ENCODE measurements around the gene KRTAP10-11. TPM values are rescaled to one million over a fixed set of nuclear protein-coding genes. Genes with fewer than 3 reads are reported as not detected.

KRTAP10-11 gene
- total and polyA plus RNA-seq, 8 donors = not detected

DNA sequence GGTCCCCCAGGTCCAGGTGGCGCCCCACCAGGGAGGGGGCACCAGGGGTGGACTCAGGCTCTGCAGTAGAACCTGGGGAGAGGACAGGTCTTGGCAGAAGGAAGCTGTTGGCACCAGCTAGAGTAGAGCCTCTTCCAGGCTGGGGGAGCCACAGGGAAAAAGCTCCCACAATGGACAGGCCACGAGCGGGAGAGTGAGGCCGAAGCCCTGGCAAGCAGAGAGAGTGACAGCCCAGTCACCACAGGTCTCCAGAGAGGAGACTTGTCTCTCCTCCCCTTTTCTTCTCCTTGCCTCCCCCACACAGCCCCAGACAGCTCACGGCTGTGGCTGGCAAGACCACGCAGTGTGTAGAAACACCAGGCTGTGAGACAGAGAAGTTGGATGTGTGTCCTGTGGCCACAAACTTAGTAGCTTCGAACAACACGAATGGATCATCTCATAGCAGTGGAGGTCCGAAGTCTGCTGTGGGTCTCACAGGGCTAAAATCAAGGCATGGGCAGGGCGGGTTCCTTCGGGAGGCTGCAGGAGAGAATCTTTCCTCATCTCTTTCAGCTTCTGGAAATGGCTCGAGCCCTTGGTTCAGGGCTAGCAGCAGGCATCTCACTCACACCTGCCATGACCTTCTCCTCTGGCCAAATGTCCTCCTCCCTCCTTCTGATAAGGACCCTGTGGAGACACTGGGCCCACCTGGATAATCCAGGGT is 4.9 kb downstream of the KRTAP10-11 start:
- no peaks in the 10 kb centered on the region for H3K36me3 ChIP-seq
- DNase-seq = no peak
- TF ChIP-seq, protein P1, sequence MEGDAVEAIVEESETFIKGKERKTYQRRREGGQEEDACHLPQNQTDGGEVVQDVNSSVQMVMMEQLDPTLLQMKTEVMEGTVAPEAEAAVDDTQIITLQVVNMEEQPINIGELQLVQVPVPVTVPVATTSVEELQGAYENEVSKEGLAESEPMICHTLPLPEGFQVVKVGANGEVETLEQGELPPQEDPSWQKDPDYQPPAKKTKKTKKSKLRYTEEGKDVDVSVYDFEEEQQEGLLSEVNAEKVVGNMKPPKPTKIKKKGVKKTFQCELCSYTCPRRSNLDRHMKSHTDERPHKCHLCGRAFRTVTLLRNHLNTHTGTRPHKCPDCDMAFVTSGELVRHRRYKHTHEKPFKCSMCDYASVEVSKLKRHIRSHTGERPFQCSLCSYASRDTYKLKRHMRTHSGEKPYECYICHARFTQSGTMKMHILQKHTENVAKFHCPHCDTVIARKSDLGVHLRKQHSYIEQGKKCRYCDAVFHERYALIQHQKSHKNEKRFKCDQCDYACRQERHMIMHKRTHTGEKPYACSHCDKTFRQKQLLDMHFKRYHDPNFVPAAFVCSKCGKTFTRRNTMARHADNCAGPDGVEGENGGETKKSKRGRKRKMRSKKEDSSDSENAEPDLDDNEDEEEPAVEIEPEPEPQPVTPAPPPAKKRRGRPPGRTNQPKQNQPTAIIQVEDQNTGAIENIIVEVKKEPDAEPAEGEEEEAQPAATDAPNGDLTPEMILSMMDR (IDR thresholded peaks at IDR 0.05) = no peak
- no peak for TF ChIP-seq EP300 (IDR thresholded peaks at IDR 0.05)
- peaks cover 0 to 43% (median 24%) of the 10 kb centered on the region in 3 donors for H3K27me3 ChIP-seq
- H3K9me3 ChIP-seq = peaks cover 0 to 8% (median 3%) of the 10 kb centered on the region in 4 donors
- no peak overlapping the region for H3K4me3 ChIP-seq
- intact Hi-C loops (cut with DNase I; ENCODE audit: low total_unique reads) = no loop called here
- H3K27ac ChIP-seq = no peak overlapping the region
- H3K4me1 ChIP-seq = no peaks in the 10 kb centered on the region
- 82 to 90% (median 89%) methylated on average over 12 of the region's 12 CpGs for WGBS, 5 donors

GRCh38 chr21:44653123-44653522 is 6.9 kb downstream of the KRTAP10-11 start:
- Histone ChIP-seq H3K4me3 (no peak overlapping the region), H3K36me3 (no peaks in the 10 kb centered on the region), H3K9me3 (peaks cover 0 to 22% (median 11%) of the 10 kb centered on the region in 4 donors), H3K4me1 (no peaks in the 10 kb centered on the region), H3K27ac (no peak overlapping the region), H3K27me3 (peaks cover 0 to 33% (median 8%) of the 10 kb centered on the region in 3 donors)
- WGBS, 5 donors = 60 to 71% (median 65%) methylated on average over 14 of the region's 14 CpGs
- intact Hi-C loops (cut with DNase I; ENCODE audit: low total_unique reads) = no loop called here
- DNase-seq = peak in 1 of 2 donors; percentile 22
- TF ChIP-seq, protein P1 (IDR thresholded peaks at IDR 0.05) = no peak
- TF ChIP-seq EP300 (IDR thresholded peaks at IDR 0.05) (no peak), POLR2A (IDR thresholded peaks at IDR 0.05) (no peak), POLR2AphosphoS5 (IDR thresholded peaks at IDR 0.05) (no peak)

DNA sequence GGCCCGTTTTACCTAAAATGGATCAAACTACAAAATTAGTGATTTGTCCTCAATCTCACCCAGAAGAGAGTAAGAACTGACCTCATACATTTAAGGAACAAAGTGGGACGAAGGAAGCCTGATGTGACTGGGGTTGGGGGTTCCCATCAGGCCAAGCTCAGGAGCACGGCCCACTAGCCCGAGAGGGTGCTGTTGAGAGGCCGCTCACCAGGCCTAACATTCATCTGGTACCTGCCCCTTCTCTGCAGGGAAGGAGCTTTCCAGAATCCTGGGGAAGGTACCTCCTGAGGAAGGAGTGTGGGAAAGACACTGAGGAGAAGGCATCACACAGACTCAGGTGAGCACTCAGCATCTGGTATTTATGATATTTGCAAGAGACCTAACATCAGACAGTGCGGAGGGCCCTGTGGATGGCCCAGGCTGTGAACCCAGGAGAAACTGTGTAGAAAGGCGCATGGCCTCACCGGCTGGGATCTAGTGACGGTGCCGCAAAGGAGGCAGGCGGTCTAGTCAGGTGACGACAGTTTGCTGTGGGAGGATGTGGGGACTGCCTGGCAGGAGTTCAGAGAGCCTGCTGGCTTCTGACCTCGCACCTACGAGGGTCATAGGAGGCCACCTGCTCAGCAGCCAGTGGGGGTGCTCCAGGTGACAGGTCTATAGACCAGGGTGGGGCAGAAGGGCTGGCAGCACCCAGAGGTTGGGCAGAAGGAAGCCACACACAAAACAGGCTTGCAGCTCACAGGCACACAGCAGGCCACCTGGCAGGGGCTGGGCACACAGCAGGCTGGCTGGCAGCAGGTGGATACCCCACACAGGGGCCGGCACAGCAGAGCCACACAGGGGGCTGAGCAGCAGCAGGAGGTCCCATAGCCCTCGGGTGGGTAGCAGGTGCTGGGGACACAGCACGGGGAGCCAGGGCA is 7.7 kb downstream of the KRTAP10-11 start:
- Histone ChIP-seq H3K4me3 (no peak overlapping the region), H3K9me3 (peaks cover 0 to 22% (median 11%) of the 10 kb centered on the region in 4 donors), H3K36me3 (no peaks in the 10 kb centered on the region), H3K27ac (no peak overlapping the region), H3K27me3 (peaks cover 0 to 38% (median 8%) of the 10 kb centered on the region in 3 donors), H3K4me1 (no peaks in the 10 kb centered on the region)
- 68 to 86% (median 77%) methylated on average over 14 to 17 of the region's 17 CpGs for WGBS, 5 donors
- no peak for DNase-seq
- intact Hi-C loops (cut with DNase I; ENCODE audit: low total_unique reads) = no loop called here
- no peak for TF ChIP-seq EP300 (IDR thresholded peaks at IDR 0.05)
- TF ChIP-seq, protein P1 (IDR thresholded peaks at IDR 0.05) = no peak
- no peak for TF ChIP-seq POLR2A (IDR thresholded peaks at IDR 0.05)
- no peak for TF ChIP-seq POLR2AphosphoS5 (IDR thresholded peaks at IDR 0.05)

GRCh38 chr21:44654576-44655175 is 8.5 kb downstream of the KRTAP10-11 start, which contains the start of gene KRTAP12-4:
TSS of gene KRTAP12-4 (minus strand) at chr21:44654659. CDS start at chr21:44654614, 45 bp downstream.
- TF ChIP-seq EP300 (IDR thresholded peaks at IDR 0.05) (no peak), POLR2A (IDR thresholded peaks at IDR 0.05) (no peak), POLR2AphosphoS5 (IDR thresholded peaks at IDR 0.05) (no peak)
- TF ChIP-seq, protein P1 (IDR thresholded peaks at IDR 0.05) = no peak
- 52 to 73% (median 68%) methylated on average over 8 to 9 of the region's 9 CpGs for WGBS, 5 donors
- peaks cover 0 to 32% (median 10%) of the 10 kb centered on the region in 3 donors for H3K27me3 ChIP-seq
- intact Hi-C loops (cut with DNase I; ENCODE audit: low total_unique reads) = no loop called here
- no peaks in the 10 kb centered on the region for H3K4me1 ChIP-seq
- DNase-seq = no peak
- no peak within 1 kb of the TSS for H3K4me3 ChIP-seq
- peaks cover 0 to 22% (median 11%) of the 10 kb centered on the region in 4 donors for H3K9me3 ChIP-seq
- H3K36me3 ChIP-seq = no peaks in the 10 kb centered on the region
- no peak within 1 kb of the TSS for H3K27ac ChIP-seq
